ENCODE data around the gene SGIP1.
"Not testable (repeated sequence)": the region's sequence is repeated elsewhere in the genome, so short reads cannot be mapped to it uniquely, and the experiment has no call there.

SGIP1 gene

GRCh38 chr1:66775646-66776045, 241.7 kb downstream of the SGIP1 start:
- DNase-seq = no peak

GRCh38 chr1:66777831-66778230, 243.9 kb downstream of the SGIP1 start:
- DNase-seq = no peak

GRCh38 chr1:66778266-66778665, 244.3 kb downstream of the SGIP1 start:
- no peak for DNase-seq

- no peak for DNase-seq
These were observed 245.0 kb downstream of the SGIP1 start for GRCh38 chr1:66778969-66779368.

GRCh38 chr1:66779475-66780078, 245.6 kb downstream of the SGIP1 start:
- no peak for DNase-seq

- DNase-seq = not testable (repeated sequence)
These were observed 251.8 kb downstream of the SGIP1 start for GRCh38 chr1:66785800-66786199.

- no peak for DNase-seq
These were observed 253.7 kb downstream of the SGIP1 start for GRCh38 chr1:66787641-66788040.

GRCh38 chr1:66788231-66788939, 254.4 kb downstream of the SGIP1 start:
- DNase-seq = peak; percentile 67

GRCh38 chr1:66791621-66792610, 258.0 kb downstream of the SGIP1 start:
- peak; percentile 15 for DNase-seq

GRCh38 chr1:66795839-66796238, 261.9 kb downstream of the SGIP1 start:
- not testable (repeated sequence) for DNase-seq

All from suppressor macrophage treated with lipopolysaccharide for 4 hours (primary cell).